HG02870 (cell line): ENCODE data around the gene GPATCH4.
A peak's percentile ranks its signal among the peaks of the same experiment; 100 is the strongest.
"Not testable (repeated sequence)": the region's sequence is repeated elsewhere in the genome, so short reads cannot be mapped to it uniquely, and the experiment has no call there.

Experiments used
- ATAC-seq: cut with Tn5 transposase; IDR thresholded peaks from one replicate; pipeline ENCODE4 v1.9.1; 2021; ENCODE audit warnings: mild to moderate bottlenecking, moderate library complexity; ENCODE audit not compliant: unreplicated experiment

Gene GPATCH4

DNA sequence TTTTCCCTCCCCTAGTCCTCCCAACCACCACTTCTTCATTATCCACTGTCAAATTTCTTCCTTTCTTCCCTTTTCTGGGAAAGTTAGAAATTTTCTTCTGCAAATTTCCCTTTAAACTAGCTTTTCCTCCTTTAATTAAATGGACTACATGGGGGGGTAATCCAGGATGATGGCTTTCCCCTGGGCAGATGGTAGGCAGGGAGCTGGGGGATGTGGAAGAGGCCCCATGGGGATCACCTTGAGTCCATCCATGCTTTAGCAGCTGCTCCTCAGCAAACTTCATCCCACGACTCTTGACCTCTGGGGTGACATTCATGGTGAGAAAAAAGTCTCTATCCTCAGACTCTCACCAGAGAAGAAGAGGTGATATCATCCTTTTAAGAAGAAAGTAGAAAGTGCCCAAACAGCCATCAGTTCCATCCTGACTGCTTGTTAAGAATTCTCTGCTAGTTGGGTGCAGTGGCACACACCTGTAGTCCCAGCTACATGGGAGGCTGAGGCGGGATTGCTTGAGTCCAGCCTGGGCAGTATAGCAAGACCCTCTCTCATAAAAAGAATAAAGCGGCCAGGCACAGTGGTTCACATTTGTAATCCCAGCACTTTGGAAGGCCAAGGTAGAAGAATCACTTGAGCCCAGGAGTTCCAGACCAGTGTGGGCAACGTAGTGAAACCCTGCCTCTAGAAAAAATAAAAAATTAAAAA is 2.4 kb downstream of the GPATCH4 start:
- no peak for ATAC-seq

GRCh38 chr1:156598125-156598524 is 3.2 kb downstream of the GPATCH4 start:
- no peak for ATAC-seq

GRCh38 chr1:156596426-156596825 is 4.9 kb downstream of the GPATCH4 start:
- ATAC-seq, result no peak

- no peak for ATAC-seq
Measured at GRCh38 chr1:156595016-156595415, 6.3 kb downstream of the GPATCH4 start.

- no peak for ATAC-seq
Measured at GRCh38 chr1:156594190-156594589, 7.1 kb downstream of the GPATCH4 start.

GRCh38 chr1:156593661-156593989 is 7.7 kb downstream of the GPATCH4 start:
- no peak for ATAC-seq

- ATAC-seq, result no peak
Measured at GRCh38 chr1:156592910-156593660, 8.2 kb downstream of the GPATCH4 start.

DNA sequence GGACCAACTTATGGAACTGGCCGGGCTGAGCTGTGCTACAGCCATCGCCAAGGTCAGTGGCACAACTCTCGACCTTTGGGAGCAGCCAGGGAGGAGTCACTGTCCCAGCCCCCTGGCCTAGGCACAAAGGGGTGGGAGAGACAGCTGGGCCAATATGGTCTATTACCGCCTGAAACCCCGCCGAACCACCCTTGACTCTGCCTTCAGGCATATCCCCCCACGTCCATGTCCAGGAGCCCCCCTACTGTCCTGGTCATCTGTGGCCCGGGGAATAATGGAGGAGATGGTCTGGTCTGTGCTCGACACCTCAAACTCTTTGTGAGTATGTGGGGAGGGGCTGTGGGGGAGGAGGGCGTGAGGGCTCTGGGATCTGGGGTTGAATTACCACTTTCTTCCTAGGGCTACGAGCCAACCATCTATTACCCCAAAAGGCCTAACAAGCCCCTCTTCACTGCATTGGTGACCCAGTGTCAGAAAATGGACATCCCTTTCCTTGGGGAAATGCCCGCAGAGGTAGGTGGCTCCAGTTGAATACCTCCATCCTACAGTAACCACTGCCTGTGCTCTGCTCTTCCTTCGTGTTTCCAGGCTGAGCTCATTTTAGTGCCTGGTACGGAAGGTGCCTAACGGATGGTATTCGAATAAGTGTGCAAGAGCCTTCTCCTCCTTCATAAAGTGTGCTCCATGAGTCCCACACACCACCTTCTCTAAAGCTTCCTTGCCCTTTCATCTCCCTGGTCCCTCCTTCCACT is 8.9 kb downstream of the GPATCH4 start:
- ATAC-seq, result no peak

GRCh38 chr1:156591432-156592157 is 9.7 kb downstream of the GPATCH4 start, which contains the start of gene NAXE:
NAXE (plus strand) TSS chr1:156591776; CDS start chr1:156591805, 29 bp downstream.
- peak; percentile 73 for ATAC-seq

GRCh38 chr1:156591181-156591431 is 10.2 kb downstream of the GPATCH4 start:
- ATAC-seq, result peak; percentile 28

DNA sequence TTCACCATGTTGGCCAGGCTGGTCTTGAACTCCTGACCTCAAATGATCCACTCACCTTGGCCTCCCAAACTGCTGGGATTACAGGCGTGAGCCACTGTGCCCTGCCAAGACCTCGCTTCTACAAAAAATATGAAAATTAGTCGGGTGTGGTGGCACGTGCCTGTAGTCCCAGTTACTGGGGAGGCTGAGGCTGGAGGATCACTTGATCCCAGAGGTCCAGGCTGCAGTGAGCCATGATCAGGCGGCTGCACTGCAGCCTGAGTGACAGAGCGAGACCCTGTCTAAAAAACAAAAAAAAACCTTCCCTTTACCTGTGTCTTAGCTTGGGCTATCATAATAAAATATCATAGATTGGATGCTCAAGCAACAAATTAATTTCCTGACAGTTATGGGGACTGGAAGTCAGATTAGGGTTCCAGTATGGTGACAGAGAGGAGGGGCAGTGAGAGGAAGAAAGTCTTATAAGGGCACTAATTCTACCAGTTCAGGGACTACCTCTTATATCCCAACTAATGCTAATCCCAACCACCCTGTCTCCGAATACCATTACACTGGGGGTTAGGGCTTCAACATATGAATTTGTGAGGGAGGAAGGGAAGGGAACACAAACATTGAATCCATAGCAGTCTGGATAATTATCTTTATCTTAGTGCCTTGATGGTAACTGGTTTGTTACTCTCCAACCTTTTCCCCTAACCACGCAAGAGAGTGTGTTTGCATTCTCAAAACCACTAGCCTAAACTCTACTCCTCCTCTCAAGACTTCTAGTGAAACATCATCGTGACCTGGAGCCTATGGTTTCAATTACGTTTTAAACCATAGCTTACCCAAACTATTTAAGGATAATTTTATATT is 10.7 kb downstream of the GPATCH4 start:
- no peak for ATAC-seq

- no peak for ATAC-seq
Measured at GRCh38 chr1:156589546-156589945, 11.7 kb downstream of the GPATCH4 start.

DNA sequence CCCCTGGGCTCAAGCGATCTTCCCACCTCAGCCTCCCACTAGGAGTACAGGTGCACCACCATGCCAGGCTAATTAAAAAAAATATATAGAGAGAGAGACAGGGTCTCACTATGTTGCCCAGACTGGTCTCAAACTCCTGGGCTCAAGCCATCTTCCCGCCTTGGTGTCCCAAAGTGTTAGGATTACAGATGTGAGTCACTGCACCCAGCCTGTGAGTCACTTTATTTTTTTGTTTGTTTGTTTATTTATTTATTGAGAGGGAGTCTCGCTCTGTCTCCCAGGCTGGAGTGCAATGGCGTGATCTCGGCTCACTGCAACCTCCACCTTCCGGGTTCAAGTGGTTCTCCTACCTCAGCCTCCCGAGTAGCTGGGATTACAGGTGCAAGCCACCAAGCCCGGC is 13.4 kb downstream of the GPATCH4 start:
- not testable (repeated sequence) for ATAC-seq

DNA sequence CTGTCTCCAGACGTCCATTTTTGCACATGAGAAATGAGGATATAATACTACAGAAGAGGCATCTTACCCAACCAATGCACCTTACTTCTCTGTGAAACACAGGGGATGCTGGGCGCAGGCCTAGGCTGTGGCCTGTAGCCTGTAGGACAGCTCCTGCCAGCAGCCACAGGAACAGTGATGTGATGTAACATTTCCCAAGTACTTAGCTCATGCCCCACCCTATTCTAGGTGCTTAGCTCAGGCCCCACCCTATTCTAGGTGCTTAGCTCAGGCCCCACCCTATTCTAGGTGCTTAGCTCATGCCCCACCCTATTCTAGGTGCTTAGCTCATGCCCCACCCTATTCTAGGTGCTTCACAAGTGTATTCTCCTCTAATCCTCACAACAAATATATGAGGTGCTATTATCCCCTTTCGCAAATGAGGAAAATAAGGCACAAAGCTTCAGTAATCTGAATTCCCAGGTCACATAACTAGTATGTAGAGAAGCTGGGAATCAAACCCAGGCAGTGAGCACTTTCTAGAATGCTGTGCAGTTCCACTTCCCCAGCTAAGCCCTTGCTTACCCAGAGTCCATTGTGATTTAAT is 14.3 kb downstream of the GPATCH4 start:
- ATAC-seq, result no peak

DNA sequence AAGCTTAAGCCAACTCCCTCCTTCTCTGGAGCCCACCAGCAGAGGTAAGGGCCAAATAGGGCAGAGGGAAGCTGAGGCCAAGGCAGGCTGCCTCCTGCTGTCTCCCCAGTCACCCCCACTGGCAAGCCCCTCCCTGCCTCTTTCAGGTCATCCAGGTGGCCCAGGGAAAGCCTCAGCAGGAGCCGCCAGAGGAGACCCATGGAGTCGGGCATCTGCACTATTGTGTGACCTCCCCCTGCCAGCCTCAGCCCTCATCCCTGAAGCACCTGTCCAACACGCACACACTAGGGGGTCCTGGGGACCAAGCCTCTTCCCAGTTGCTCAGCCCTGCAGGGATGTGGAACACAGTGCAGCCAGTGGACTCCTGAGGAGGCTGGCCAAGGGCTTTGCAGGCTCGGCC is 15.0 kb downstream of the GPATCH4 start:
- ATAC-seq, result no peak

DNA sequence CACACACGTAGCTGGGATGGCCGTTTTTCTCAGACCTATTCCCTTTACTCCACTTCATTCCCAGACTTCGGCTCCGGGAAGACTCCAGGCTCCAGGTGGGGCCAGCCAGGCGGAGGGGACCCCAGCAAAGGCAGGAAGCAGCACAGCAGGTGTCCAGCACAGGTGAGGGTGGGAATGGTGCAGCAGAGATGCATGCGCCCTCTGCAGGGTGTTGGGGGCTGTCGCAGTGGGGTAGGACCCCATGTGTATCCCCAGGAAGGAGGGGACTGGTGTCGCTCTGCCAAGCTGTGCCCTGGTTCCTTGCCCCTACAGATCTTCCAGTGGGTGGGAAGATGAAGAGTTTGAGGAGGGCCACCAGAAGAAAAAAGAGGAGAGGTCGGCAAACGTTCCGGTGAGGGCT is 16.5 kb downstream of the GPATCH4 start:
- ATAC-seq, result no peak

GRCh38 chr1:156583821-156584622 is 17.3 kb downstream of the GPATCH4 start:
- ATAC-seq, result no peak

DNA sequence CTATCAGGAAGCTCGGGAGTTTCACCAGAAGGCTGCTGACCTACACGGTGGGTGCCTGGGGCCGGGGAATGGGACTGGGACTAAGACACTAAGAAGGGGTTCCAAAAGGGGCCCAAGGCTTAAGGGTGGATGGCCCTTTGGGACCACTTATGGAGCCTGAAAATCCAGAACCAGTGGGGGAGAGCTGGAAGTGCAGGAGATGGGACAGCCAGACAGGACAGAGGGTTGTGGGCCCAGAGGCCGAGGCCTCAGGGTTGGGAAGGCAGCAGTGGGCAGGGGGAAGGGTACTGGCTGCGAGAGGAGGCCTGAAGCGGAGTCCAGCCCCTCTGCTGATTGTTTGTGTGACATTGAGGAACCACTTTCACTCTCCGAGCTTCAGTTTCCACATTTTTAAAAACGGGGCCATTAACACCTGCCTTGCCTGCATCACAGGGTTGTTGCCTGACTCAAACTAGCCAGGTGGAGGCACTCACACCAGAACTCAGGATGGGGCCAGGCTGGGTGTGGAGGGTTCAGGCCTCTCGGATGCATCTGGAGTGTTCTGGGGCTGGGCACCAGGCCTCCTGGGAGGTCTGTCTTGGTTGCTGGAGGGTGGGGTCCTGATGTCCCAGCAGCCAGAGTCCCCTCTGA is 18.8 kb downstream of the GPATCH4 start:
- no peak for ATAC-seq
